ENCODE results near the gene RPRD2.

Gene RPRD2

DNA sequence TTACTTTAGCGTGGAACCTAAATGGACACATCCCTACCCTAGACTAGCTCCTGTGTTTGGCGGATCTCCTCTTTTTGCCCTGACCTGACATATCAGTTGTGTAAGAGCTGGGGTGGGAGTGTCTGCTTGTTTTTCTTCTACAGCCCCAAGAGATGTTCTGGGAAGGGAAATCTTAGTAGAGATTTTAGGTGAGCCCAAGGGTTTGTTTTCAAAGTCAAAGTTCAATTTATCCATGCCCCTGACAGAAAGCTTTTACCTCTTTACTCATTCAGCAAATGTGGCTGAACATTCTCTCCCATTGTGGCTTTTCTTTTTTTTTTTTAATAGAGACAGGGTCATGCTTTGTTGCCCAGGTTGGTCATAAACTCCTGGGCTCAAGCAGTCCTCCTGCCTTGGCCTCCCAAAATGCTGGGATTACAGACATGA is 116.0 kb downstream of the RPRD2 start:
- TF ChIP-seq CTCF (IDR thresholded peaks at IDR 0.05; ENCODE audit: low read depth, low read length): no peak
- H3K4me3 ChIP-seq (ENCODE audit: low read depth, low read length): no peak overlapping the region

- H3K4me3 ChIP-seq (ENCODE audit: low read depth, low read length): no peak overlapping the region
- TF ChIP-seq CTCF (IDR thresholded peaks at IDR 0.05; ENCODE audit: low read depth, low read length): no peak
Measured at GRCh38 chr1:150484431-150484830, 120.5 kb downstream of the RPRD2 start.

DNA sequence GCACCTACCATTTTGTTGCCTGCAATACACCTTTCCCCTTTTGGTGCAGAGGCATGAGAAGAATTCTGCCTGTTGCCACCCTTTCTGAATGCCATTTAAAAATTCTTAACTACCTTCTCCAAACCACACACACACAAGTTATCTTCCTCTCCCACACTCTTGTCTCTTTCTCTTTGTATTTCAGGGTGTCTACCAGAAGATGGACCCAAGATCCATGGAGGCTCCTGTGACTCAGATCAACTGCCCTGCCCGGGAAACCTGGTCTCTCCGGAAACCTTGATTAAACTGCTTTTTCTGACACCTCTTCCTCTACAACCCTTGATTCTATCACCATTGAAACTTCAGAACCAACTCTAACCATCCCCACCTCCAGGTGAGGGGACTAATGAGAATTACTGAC is 120.9 kb downstream of the RPRD2 start:
- H3K4me3 ChIP-seq (ENCODE audit: low read depth, low read length): no peak overlapping the region
- no peak for TF ChIP-seq CTCF (IDR thresholded peaks at IDR 0.05; ENCODE audit: low read depth, low read length)

GRCh38 chr1:150486966-150487762 is 123.2 kb downstream of the RPRD2 start, which contains the start of gene TARS2:
TARS2 (plus strand) TSS chr1:150487419; CDS start chr1:150487451, 32 bp downstream.
- peak; percentile 10; the same call in 1 of the 2 replicates for TF ChIP-seq CTCF (IDR thresholded peaks at IDR 0.05; ENCODE audit: low read depth, low read length)
- H3K4me3 ChIP-seq (ENCODE audit: low read depth, low read length): peak within 1 kb of the TSS; percentile 92

- H3K4me3 ChIP-seq (ENCODE audit: low read depth, low read length): peak overlapping the region; percentile 92
Measured at GRCh38 chr1:150487763-150488115, 123.8 kb downstream of the RPRD2 start.

DNA sequence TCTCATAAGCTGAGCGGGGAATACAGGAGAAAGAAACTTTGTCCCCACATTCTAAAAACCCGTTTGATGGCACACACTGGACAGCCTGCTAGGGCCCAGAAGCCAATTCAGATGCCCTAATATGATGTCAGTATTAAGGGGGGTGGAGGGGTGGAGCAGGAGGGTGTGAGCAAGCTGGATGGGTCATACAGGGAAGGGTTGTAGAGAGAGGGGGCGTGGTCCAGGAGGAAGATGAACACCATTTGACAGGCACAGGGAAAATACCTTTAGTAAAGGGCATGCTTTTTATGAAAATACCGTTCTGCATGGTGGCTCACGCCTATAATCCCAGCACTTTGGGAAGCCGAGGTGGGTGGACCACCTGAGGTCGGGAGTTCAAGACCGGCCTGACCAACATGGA is 129.2 kb downstream of the RPRD2 start:
- TF ChIP-seq CTCF (IDR thresholded peaks at IDR 0.05; ENCODE audit: low read depth, low read length): no peak
- H3K4me3 ChIP-seq (ENCODE audit: low read depth, low read length): no peak overlapping the region

More at GRCh38 chr1:150487763-150488115, 123.8 kb downstream of the RPRD2 start:
- TF ChIP-seq CTCF (IDR thresholded peaks at IDR 0.05; ENCODE audit: low read depth, low read length): no peak

DNA sequence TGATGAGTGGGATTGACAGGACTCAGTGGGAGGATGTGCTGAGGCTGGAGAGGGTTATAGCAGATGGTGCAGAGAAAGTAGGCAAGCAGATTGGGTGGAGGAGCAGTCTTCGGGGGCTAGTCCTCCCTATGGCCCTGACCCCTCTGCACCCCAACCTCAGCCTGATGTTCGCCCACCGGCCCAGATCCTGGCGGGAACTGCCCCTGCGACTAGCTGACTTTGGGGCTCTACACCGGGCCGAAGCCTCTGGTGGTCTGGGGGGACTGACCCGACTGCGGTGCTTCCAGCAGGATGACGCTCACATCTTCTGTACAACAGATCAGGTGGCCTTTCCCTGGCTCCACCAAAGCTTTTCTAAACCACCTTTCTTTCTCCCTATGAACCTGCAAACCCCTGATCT is 134.4 kb downstream of the RPRD2 start:
- H3K4me3 ChIP-seq (ENCODE audit: low read depth, low read length): no peak overlapping the region
- no peak for TF ChIP-seq CTCF (IDR thresholded peaks at IDR 0.05; ENCODE audit: low read depth, low read length)

Measured in WI38 (cell line).